GM19351 (cell line): Measurements from ENCODE around the gene LYZL2.
"Not testable (repeated sequence)": the region's sequence is repeated elsewhere in the genome, so short reads cannot be mapped to it uniquely, and the experiment has no call there.

Source experiments
- ATAC-seq: cut with Tn5 transposase; IDR thresholded peaks from one replicate; pipeline ENCODE4 v1.9.1; 2021; ENCODE audit warnings: mild to moderate bottlenecking, moderate library complexity; ENCODE audit not compliant: unreplicated experiment

Gene LYZL2

DNA sequence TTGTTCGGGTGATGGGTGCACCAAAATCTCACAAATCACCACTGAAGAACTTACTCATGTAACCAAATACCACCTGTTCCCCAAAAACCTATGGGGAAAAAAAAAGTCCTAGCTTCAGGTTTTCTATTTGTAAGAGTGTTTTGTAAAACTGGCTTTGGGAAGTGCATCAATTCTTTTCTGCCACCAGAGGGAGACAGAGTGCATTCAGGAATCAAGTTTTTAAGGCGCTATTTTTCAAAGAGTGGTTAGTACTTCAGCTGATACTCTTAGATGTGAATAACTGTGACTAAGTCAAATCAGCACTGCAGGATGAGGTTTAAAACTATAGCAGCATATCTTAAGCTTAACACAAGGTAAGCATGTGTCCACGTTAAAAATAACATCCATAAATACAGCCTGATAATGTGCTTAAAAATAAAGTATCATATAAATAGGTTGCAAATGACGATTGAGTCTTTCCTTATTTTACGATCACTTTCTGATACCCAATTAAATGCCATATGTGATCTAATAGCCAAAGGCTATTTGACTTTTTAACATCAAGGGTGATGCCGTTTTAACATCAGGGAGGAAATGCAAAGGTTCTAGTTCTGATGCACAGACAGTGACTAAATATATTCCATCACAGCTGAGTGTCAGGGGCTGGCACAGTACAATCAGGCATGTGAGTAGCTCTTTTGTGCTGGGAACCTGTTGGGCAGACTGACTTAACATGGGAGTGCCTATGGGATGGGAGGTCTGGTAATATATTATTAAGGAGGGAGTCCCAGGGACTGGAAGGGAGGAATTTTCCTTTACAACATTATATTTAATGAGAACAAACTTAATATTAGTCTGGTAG lies 10.6 kb upstream of the LYZL2 start:
- no peak for ATAC-seq

GRCh38 chr10:30637881-30638467 lies 8.4 kb upstream of the LYZL2 start:
- no peak for ATAC-seq

DNA sequence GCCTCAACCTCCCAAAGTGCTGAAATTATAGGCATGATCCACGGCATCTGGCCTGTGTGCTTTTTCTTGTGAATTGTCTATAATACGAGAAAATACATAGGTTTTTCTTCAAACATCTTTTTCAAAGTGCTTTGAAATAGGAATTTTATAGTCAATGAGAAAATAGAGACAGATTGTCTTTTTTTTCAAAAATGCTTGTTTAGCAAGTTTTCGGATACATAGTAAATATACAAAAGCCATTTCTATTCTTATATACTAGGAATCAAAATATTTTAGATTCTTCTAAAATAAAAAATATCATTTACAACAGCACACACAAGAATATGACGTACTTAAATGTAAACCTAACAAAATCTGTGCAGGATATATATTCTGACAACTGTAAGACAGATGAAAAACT lies 1.6 kb upstream of the LYZL2 start:
- ATAC-seq = no peak

DNA sequence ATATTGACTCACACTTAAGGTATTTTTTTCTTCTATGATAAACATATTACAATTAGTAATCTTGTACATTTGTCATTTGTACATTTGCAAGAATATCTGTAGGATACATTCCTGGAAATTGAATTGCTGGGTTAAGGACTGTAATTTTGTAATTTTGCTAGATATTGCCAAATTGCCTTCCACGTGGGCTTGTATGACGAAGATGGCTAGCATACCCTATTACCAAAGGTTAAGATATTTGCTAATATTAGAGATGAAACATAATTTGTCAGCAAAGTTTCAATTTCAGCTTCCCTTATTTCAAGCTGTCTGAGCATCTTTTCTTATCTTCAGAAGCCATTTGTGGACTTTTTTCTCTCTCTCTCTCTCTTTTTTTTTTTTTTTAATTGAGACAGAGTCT lies 1.0 kb upstream of the LYZL2 start:
- no peak for ATAC-seq

DNA sequence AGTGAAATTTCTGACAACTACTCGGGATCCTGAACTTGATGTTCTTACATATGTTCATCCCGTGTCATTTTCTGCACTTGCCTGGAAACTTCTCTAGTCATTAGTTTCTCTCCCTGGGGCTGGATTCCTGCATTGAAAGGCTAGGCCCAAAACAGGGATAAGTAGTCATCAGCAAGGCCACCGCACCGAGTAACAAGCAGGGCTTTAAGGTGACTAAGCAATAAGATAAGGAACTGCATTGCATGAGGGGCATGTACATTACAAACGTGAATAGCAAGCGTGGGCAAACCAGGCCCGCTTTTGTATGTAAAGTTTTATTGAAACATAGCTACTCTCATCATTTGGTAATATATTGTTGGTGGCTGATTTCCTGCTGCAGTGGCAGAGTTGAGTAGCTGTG lies 977 bp downstream of the LYZL2 start:
- ATAC-seq = not testable (repeated sequence)

GRCh38 chr10:30626837-30627236 lies 2.7 kb downstream of the LYZL2 start:
- ATAC-seq = not testable (repeated sequence)

- not testable (repeated sequence) for ATAC-seq
Observed at GRCh38 chr10:30626196-30626595, 3.4 kb downstream of the LYZL2 start.

GRCh38 chr10:30625080-30625479 lies 4.5 kb downstream of the LYZL2 start:
- ATAC-seq = no peak

DNA sequence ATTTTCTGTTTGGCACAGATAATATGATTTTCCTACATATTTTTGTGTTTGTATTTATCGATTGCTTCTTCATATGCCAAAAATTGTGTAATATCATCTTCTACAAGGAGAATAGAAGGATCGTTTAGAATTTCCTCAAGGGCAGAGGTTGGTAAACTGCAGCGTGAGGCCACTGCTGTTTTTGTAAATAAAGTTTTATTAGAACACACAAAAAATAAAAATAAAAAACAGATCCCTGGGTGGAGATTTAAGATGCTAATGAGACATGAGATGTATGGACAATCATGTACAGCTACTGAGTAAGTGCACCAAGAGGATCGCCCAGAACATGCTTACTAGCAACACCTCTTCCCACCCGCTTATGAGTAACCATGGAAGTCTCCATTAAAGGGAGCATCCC lies 9.6 kb downstream of the LYZL2 start:
- ATAC-seq = no peak

DNA sequence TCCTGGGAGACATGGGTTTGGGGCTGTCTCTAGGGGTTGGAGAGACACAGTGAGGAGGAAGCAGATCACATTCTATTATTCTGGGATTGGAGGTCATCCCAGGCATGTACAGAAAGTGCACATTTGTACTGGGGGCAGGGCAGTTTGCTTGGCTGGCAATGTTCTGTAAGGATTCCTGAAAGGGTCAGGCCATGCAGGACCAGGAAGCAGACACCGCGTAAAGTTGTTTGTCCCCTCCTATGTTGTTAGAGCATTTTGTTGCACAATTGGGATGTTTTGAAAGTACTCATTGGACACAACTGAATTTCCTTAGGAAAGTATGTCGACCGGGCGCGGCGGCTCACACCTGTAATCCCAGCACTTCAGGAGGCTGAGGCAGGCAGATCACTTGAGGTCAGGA lies 12.5 kb downstream of the LYZL2 start:
- ATAC-seq = no peak

DNA sequence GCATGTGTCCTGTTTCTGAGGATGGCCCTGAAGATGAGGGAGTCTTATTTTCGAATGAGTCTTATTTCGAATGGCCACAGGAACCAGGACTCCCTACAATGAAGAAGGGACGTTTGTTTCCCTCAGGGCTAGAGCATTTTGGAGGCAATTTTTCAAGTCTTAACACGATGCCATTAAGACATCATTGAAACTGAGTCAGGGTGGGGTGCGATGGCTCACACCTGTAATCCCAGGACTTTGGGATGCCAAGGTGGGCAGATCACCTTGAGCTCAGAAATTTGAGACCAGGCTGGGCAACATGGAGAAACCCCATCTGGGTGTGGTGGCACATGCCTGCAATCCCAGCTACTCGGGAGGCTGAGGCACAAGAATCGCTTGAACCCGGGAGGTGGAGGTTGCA lies 18.5 kb downstream of the LYZL2 start:
- ATAC-seq = not testable (repeated sequence)

DNA sequence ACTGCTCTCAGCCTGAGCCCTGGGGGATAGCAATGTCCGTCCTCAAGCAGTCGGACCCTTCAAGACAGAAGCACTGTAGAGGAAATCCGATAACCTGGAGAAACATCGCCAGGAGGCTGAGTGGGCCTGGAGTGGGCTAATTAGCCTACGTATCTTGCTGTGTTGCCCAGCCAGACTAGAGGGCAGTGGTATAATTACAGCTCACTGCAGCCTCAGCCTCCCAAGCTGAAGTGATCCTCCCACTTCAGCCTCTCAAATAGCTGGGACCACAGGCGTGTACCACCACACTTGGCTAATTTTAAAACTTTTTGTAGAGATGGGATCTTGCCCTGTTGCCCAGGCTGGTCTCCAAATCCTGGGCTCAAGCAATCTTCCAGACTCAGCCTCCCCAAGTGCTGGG lies 21.7 kb downstream of the LYZL2 start:
- ATAC-seq = no peak

GRCh38 chr10:30606313-30606712 lies 23.2 kb downstream of the LYZL2 start:
- no peak for ATAC-seq

- not testable (repeated sequence) for ATAC-seq
Observed at GRCh38 chr10:30605341-30606121, 24.0 kb downstream of the LYZL2 start.

DNA sequence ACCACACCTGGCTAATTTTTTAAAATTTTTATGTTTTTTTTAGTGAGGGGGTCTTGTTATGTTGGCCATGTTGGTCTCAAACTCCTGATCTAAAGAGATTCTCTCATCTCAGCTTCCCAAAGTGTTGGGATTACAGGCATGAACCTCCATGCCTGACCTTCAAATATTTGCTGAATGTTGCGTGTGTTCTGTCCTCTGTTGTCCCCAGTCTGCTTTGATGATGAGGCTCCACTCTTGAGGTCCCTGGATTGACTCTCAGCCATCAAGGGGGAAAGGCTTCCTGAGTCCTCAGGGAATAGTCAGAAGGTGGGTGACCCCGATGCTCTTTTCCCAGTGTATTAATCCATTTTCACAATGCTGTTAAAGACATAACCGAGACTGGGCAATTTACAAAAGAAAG lies 26.0 kb downstream of the LYZL2 start:
- no peak for ATAC-seq

- ATAC-seq = no peak
Observed at GRCh38 chr10:30602747-30603146, 26.8 kb downstream of the LYZL2 start.

- ATAC-seq = peak; percentile 61
Observed at GRCh38 chr10:30600005-30600404, 29.5 kb downstream of the LYZL2 start.

DNA sequence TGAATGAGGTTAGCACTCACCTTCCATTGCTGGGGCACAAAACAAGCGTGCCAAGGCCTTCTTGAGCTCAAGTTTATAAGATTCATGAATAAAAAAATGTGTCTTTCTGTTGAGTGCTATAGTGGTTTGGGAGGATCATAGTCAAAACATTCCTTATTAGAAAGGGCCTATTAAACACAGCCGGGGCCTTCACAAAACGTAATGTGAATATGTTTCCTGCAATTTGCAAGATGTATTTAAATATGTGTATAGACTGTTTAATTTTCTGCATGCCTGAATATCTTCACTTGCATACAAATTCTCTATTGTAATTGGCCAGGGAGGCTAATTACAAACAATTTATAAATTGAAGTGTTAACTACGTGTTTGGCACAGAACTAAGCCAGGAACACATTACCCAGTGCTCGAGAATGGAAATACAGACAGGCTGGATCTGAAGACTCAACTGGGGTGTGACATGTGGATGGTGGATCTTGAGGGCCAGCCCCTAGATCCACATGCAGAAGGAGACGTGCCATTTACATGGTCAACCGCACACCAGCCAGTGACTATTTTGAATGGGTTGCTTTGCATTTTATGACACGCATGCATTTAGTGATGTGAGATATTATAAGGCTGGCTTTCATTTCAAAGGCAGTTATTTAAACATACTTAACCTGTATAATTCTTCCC lies 31.3 kb downstream of the LYZL2 start:
- ATAC-seq = no peak

- not testable (repeated sequence) for ATAC-seq
Observed at GRCh38 chr10:30597433-30597824, 32.1 kb downstream of the LYZL2 start.

- ATAC-seq = not testable (repeated sequence)
Observed at GRCh38 chr10:30596493-30597432, 32.8 kb downstream of the LYZL2 start.
